ENCODE measurements around the gene CACNA1I.

DNA sequence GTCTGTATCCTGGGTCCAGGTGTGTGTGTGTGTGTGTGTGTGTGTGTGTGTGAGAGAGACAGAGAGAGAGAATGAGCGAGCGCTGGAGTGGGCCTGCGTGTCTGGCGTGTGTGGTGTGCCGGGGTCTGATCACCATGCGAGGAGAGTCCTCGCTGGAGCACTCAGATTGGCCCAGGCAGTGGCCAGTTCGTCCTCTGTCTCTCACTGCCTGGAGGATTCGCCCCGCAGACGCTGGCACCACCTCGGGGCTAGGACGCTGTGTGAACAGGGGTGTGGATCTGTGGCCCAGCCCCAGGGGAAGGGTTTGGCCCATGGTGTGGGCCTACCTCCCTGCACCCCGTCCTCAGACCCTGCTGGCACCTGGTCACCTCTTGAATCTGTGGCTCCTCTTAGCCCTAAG, 11.6 kb upstream of the CACNA1I start:
- TF ChIP-seq POLR2A (IDR thresholded peaks at IDR 0.05) = no peak
- TF ChIP-seq, protein P1, sequence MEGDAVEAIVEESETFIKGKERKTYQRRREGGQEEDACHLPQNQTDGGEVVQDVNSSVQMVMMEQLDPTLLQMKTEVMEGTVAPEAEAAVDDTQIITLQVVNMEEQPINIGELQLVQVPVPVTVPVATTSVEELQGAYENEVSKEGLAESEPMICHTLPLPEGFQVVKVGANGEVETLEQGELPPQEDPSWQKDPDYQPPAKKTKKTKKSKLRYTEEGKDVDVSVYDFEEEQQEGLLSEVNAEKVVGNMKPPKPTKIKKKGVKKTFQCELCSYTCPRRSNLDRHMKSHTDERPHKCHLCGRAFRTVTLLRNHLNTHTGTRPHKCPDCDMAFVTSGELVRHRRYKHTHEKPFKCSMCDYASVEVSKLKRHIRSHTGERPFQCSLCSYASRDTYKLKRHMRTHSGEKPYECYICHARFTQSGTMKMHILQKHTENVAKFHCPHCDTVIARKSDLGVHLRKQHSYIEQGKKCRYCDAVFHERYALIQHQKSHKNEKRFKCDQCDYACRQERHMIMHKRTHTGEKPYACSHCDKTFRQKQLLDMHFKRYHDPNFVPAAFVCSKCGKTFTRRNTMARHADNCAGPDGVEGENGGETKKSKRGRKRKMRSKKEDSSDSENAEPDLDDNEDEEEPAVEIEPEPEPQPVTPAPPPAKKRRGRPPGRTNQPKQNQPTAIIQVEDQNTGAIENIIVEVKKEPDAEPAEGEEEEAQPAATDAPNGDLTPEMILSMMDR (IDR thresholded peaks at IDR 0.05) = no peak
